EH (cell line): Measurements from ENCODE around the gene GFRA4.

Source experiments
- DNase-seq: peaks from one replicate; pipeline ENCODE4 v3.0.0-alpha.2; 2015; ENCODE audit warnings: low read depth

The GFRA4 gene, protein sequence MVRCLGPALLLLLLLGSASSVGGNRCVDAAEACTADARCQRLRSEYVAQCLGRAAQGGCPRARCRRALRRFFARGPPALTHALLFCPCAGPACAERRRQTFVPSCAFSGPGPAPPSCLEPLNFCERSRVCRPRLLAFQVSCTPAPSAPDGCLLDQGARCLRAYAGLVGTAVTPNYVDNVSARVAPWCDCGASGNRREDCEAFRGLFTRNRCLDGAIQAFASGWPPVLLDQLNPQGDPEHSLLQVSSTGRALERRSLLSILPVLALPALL

DNA sequence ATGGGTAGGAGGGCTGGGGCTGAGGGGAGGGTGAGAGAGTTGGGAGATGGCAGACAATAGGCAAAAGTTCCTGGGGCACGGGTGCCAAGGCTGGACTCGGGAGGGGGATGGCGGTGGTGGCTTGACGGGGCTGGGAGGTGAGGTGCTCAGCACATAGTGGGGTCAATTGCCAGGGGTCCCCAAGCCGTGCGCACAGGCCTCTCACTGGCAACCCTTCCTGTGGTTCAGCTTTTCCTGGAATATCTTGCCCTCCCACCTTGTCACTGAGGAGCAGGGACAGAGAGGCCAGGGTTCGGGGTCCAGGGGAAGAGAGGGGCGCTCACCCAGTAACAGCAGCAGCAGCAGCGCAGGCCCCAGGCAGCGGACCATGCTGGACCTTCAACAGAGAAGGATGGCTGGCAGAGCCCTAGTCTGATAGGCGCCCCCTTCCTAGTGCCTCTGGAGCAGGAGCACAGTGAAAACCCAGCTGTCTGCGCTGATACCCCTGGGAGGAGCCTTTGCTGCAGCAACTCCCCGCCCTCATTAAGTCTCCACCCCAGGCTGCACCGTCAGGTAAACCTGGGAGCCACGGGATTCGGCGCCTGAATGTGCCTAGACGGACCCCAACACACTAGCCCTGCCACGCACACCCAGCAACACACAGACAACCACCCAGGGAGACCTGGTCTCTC lies at the start of gene GFRA4:
Gene GFRA4, minus strand, starts transcription at position 369 of the 671 bp plus-strand sequence. Its CDS starts 0 bp downstream, at position 369.
- DNase-seq = no peak

DNA sequence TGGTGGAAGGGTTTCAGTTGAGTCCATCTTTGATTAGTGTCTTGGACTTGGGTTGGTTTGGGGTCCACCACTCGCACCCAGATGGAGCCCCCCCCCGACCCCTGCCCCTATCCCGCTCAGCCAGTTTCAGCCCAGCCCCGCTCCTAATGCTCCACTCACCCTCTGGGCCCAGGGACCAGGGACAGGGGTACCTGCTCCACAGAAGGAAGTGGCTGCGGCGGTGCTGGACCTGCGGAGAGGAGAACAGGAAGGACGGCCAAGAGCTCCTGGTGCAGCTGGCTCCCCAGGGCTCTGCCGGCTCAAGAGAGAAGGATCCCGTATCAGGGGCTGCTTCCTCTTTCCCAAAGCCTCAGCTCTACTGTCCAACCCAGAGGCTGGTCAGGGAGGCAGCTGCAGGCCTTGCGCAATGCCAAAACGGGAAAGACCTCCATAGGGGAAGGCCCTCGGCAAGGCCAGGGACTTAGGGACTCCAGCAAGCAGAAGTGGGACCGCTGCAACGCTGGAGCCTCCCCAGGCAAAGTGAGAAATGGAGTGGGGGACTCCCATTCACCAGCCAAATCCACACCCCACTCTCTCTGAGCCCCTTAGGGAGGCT lies 49.2 kb upstream of the GFRA4 start, which contains the start of gene SIGLEC1:
Gene SIGLEC1, minus strand, starts transcription at position 322 of the 595 bp plus-strand sequence. CDS start 5,472 bp downstream, outside the sequence.
- no peak for DNase-seq

DNA sequence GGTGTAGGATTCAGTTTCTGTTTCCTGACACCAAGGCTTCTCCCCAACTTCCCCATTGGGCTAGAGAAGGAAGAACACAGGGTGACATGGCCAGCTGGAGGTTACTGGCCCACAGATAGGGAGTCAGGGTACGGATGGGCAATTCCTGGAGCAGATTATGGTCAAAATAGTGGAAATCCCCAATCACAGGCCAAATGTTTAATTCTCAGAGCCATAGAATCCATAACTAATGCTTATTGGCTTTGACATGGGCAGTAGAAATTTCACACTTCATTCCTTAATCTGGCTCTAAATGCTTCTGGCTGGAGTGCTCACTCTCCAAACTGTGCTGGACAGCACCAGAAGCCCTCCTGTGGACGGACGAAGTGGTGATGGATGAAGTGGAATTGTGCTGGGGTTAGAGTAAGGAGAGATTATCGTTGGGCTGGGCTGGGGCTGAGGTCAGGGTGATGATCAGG lies 48.3 kb upstream of the GFRA4 start:
- no peak for DNase-seq

DNA sequence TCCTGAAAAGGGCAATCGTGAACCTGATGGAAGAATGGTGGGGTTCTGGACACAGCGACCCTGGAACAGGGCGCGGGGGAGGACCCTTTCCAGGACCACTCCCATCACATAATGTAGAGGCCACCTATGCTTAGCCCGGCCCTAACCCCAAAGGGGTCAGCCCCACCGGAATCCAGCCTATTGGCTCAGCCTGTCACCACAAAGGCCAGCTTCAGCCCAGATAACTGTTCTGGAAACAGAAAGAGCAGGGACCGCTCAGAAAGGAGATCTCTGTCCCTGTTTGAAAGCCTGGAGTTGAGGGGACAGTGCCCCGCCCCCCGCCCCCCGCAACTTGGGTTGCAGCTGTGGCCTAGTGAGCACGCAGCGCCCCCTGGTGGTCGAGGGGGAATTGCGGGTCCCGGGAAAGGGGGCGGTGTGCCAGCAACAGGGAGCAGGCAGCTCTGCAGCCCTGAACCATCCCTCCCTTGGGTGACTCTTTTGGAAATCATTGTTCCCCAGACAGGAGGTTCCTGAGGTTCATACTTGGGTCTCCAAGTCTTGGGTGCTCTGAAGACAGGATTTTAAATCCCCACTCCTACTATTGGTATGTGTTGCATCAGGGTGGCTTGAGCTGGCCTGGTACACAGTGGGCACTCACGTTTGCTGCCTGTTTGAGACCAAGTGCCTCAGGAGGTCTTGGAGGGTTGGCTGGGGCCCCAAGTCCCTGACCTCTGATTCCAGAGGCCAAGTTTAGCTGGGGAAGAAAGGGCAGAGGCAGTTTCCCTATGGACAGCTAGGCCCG lies 47.7 kb upstream of the GFRA4 start:
- peak; percentile 59 for DNase-seq

DNA sequence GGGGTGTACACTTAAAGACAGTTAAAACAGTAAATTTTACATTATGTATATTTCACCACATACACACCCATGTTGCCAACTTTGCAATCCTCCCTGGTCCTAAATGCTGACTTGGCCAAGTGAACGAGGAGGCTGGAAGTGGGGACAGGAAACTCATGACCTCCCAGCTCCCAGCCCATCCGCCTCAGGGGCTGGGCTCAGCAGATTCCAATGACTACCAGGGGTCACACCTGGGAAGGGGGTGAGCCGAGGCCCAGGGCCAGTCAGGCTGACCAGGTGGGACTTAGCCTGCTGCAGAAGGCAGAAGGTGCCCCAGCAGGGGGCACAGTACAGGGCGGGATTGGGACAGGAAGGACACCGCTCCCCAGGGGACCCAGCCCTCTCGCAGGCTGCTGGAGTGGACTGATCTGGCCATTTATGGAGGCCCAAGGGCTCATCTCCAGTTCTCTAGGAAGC lies 46.8 kb upstream of the GFRA4 start:
- DNase-seq = no peak

DNA sequence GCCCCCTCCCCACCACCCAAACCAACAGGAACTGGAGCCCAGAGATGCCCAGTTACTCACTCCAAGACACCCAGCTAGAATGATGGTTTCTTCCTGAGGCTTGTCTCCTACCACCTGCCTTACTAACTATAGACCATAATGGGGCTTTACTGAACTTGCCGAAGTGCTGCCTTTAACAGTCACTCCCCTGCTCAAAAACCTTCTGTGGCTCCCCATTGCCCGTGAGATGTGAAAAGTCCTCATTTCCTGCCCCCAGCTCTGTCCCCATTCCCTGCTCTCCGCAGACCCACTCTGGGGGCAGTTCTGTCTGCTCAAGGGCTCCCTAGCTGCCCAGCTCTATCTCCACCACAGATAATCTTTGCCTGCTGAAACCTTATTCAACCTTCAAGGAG lies 44.3 kb upstream of the GFRA4 start:
- no peak for DNase-seq

DNA sequence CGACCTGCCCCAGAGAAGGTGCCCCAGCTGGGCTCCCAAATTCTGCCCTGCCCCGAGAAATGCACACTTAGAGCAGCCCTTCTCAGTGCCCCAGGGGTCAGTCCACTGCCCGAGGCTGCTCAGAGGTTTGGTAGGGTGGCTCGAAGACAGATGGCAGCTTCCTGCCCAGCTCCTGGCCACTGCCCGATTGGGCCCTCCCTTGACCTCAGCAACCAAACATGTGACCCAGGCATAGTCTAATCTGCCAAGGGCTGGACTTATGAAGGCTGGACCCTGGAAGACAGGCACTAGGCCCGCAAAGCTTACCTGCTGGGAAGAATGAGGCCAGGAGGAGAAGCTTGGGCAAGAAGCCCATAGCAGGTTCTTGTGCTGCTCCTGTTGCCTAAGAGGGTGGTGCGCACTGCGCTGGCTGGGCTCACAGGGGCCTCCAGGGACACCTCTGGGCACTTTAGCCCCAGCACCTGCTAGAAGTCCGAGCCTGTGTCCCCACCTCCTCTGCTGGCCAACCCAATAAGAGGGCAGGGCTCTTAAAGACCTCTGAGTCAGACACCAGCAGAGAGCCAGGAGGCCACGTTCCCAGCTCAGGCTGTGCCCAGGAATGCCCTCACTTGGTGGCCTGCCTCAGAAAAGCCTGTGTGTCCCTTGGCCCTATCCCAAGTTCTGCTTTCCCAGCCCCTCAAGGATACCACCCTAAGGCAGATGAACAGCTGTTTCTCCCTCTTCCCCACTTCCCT lies 43.7 kb upstream of the GFRA4 start:
- DNase-seq = peak; percentile 73

DNA sequence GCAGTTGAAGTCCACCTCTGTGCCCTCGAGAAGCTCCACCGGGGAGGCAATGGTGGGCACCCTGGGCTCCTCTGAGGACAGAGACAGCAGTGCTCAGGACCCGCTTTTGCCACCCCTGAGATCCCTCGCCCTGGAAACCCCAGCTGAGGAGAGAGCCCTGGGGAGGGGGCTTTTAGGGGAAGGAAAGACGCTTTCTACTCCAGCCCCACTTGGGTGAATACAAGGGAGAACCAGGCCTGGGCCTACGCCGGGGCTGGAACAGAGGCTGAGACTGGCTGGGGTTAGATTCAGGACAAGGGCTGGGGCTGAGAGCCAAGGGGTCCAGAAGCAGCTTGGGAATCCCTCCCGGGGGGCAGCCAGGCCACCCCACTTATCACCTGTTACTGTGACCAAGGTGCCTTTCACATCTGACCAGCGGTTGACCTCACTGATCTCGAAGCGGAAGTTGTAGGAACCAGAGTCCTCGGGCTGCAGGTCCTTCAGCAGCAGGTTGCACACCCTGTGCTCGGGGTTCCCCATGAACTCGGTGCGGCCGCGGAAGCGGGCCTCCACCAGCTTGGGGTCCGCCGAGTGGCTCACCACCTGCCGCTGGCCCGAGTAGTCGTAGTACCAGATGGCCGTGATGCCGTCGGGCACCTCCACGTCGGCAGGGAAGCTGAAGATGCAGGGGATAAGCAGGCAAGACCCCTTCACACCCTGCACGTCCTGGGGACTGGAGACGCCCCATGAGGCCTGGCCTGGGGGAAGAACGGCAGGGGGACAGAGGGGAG lies 43.0 kb upstream of the GFRA4 start:
- DNase-seq = no peak

DNA sequence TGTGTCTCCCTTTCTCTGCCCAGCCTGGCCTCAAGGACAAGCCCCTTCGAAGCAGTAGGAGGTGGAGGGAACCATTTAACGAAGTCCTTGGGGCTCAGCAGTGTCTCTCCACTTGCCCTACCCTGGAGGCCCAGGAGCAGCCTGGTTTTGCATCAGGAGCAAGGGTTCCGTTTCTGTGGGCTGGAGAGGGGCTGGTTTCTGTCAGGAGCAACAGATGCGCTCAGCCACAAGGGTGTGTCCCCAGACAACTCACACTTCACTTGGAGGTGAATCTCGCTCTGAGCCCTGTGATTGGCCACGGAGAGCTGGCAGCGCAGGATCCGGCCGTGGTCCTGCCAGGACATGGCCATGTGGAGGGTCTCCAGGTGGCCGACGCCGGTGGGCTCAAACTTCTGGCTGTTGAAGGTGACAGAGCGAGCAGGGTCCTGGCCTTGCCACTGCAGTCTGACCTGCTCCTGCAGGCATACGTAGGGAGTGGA lies 42.3 kb upstream of the GFRA4 start:
- no peak for DNase-seq

DNA sequence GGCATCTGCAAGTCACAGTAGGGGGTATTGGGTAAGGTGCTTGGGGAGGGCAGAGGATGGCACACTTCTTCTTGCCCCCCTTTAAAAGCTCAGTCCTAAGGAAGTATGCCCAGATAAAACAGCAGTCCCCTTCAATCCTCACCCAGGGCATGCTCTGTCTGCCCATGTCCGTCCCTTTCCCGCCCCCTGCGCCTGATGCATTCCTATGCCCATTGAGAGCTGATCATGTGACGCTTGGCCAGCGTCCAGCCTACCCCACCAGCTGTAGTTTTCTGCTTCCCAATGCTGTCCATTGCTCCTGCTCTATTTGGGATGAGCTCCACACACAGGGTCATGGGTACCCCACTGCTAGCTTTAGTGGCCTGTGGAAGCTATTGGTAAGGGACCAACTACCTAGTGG lies 40.9 kb upstream of the GFRA4 start:
- no peak for DNase-seq

DNA sequence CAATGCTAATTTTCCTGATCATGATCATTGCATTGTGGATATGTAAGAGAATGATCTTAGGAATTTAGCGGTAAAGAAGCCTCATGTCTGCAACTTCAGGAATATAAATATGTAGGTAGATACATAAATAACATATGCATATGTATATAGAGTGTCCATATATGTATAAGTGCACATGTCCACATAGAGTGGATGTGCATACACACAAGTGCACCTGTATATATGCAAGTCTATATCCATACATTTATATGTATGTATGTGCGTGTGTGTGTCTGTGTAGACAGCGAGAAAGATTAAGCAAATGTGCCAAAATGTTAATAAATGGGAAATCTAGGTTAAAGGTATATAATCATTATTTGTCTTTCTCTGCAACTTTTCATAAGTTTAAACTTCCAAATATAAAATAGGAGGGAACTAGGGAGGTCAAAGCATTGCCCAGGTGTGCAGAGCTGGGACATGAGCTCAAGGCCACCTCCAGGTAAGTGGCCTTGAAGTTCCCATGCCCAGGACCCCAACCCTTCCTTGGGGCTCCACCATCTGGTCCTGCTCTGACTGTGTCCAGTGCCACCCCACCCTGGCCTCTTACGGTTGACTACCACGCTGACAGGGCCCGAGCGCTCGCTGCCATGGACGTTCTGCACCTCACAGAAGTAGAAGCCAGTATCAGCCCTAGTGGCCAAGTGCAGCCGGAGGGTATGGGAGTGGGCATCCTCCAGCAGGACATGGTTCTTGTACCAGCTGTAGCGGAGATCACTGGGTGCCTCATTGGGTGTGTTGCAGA lies 39.6 kb upstream of the GFRA4 start:
- no peak for DNase-seq

DNA sequence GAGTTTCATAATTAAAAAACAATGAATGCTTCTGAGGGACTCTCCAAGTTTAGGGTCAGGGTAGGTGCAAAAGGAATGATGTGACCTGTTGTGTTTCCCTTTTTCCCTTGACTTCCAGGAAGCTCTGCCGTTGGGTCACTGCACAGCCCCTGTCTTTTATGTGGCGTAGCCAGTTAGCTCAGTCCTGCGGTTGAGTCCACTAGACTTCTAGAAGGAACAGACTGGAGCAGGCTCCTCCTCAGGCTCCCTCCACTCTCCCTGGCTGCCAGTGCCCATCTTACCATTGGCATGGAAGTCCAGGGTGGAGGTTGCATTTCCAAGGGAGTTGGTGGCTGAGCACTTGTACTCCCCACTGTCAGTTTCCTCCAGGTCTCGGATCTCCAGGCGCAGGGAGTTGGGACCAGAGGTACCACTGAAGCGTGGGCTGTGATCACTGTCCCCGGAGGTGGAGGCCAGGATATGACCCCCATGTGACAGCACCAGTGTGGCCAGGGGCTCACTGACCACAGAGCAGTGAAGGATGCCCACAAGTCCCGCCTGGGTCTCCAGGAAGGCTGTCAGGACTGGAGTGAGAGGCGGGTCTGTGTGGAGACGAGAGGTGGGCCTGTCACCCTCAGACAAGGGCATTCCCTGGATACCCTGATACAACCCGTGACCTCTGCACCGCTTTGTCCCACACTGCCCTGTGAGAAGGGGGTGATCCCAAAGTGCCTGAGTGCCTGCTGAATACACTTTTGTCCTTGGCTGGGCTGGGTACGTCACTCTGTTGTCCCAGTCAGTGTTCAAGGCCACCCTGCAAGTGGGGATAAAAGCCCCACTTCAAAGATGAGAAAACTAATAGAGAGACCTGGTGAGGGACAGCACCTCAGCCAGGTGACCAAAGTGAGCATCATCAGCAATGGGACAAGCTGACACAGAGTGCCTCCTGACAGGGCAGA lies 38.1 kb upstream of the GFRA4 start:
- no peak for DNase-seq

DNA sequence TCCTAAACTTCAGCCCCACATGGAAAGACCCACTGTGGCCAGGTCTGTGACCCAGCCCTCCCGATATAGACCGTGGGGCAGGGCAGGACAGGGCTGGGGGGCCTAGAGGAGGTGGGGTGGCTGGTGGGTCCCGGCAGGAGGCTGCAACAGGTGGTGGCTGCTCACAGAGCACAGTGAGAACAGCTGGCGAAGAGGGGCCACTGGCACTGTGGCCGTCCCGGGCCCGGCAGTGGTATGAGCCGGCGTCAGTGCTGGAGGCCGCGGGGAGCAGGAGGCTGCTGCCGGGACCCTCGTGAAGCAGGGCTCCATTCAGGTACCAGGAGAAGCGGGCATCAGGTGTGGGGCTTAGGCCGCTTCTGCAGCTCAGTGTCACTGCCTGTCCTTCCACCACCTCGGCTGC lies 35.8 kb upstream of the GFRA4 start:
- DNase-seq = no peak

DNA sequence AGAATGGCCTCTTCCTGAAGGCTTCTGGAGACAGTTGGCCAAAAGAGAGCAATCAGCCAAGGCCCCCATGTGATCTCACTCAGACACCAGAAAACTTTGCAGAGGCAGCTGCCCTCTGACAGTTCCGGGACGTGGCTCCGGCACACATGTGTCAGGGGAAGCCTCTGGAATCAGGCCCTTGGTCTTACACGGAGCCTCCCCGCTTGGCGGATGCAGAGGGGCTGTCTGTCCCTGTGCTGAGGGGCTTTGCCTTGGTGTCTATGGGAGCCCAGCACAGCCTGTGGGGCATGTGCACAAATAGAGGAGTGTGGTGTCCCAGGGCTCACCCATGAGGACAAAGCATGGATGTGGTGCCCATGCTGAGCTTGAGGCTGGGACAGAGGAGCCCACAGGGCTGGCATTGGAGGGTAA lies 35.4 kb upstream of the GFRA4 start:
- DNase-seq = no peak

DNA sequence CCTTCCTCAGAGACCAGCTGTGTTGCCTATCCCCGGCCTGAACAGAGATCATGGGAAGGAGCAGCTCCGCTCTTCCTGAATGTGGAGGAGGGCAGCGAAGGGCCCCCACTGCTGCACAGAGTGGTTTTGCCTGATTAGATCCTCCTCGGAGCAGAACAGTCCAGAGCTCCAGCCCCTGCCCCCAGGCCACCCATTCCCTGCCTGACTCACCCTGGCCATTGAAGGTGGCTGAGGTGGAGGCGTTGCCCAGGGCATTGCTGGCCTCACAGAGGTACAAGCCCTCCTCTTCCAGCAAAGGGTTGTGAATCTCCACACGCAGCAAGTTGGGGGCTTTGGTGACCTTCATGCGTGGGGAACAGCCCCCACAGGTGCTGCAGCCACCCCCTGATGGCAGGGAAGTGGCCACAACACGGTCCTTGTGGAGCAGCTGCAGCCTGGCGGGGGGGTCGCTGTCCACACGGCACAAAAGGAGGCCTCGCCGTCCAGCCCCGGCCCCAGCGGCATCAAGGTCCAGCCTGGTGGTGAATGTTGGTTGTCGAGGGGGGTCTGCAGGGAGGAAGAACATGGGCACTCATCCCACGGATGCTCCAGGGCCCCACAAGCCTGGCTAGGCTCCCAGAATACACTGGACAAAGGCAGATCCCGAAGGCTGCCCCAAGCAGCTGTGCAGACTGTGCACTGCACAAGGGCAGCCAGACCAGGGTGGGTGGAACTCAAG lies 34.5 kb upstream of the GFRA4 start:
- DNase-seq = no peak

DNA sequence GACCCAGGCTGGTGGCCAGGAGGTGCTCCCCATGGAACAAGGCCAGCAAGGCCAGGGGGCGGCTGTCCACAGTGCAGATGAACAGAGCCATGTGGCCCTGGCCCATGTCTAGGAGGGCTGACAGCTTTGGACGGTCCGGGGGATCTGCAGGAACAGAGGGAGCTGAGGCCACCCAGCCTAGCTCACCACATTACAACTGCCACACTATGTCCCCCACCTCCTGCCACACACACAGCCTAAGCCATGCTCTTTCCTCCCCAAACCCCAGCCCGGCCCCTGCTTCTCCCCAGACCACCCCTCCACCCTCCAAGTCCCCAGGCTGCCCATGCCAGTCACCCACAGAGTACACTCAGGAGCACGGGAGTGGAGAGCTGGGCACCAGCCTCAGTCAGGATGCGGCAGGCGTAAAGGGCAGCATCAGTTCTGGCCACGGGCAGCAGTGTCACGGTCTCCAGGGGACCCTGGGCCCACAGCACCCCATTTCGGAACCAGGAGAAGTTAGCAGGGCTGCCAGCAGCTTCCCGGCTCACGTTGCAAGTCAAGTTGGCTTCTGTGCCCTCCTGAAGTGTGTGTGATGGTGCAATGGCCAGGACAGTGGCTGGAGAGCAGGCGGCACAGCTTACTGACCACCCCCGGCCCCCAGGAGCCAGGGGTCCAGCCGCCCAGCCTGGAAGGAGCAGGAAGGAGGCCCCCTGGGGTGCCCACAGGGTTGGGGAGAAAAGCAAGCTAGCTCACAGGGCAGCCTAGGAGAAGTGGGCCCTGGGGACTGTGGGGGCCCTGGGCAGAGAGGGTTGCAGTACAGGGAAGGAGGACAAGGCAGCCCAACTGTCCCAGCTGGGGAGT lies 33.8 kb upstream of the GFRA4 start:
- DNase-seq = no peak

DNA sequence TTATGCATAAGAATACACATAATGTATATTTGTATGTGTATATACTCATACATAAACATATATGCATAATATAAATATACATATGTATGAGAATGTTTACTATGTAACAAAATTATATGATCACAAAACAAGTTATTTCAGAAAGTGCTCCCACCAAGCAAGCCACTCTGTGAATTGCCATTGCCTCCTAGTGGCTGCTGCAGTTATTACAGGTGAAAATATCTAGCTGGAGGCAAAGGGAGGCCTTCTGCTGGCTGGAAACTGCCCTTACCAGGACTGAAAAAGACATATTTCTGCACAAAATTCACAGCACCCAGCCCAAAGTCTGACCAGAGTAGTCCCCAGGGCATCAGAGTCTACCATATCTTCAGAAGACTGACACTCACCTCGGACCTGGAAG lies 33.0 kb upstream of the GFRA4 start:
- no peak for DNase-seq
